Endothelial cell of umbilical vein (primary cell): Measurements from ENCODE around the gene KIAA1217. TPM values are rescaled to one million over a fixed set of nuclear protein-coding genes. Genes with fewer than 3 reads are reported as not detected.

ENCODE experiments used
- BruUV-seq: library from RNA; stranded (reverse); fragments of 400-500 nt; replicated peaks from 2 replicates; lab custom pipeline; 2021; lab: Mats Ljungman, UMichigan
- CTCF ChIA-PET: fragments of 300-600, 350-600 bp; sonication (Branson Sonifier 250); formaldehyde crosslinking; loops from one replicate; lab custom pipeline; 2021; ENCODE audit warnings: antibody characterized with exemption, inconsistent platforms; lab: Charles Lee
- POLR2A ChIA-PET: fragments of 300-600, 350-600 bp; sonication (Branson Sonifier 250); formaldehyde crosslinking; loops from one replicate; lab custom pipeline; 2021; ENCODE audit warnings: antibody characterized with exemption, inconsistent platforms; lab: Charles Lee
- DNase-seq: peaks from one replicate; pipeline ENCODE4 v3.0.0-alpha.2; 2011; ENCODE audit warnings: low read depth, low spot score
- FAIRE-seq: peaks from 2 replicates; lab custom pipeline; 2011; peaks lifted over from hg19 to GRCh38; lab: Jason Lieb, UNC
- H2AFZ ChIP-seq: 2 replicates; pipeline ENCODE4 v1.6.0; 2012; ENCODE audit warnings: low read depth, low read length, control low read depth, inconsistent platforms
- H3K27ac ChIP-seq: 2 replicates; pipeline ENCODE4 v1.5.1; 2011; ENCODE audit warnings: low read depth, mild to moderate bottlenecking, control low read depth, low read length, moderate library complexity; ENCODE audit not compliant: insufficient read depth
- H3K27me3 ChIP-seq, 2 experiments: 2 replicates each; pipeline versions ENCODE4 v1.6.0 to v1.6.1; 2011; ENCODE audit warnings: low read length in 2 of 2, mixed read lengths in 1 of 2; ENCODE audit not compliant: control insufficient read depth in 2 of 2, insufficient read depth in 2 of 2
- H3K36me3 ChIP-seq, 2 experiments: 2 replicates in 1 of 2; 3 replicates in 1 of 2; pipeline ENCODE4 v1.5.1; 2011; ENCODE audit warnings: low read length in 2 of 2, mild to moderate bottlenecking in 1 of 2, moderate library complexity in 1 of 2; ENCODE audit not compliant: control insufficient read depth in 2 of 2, insufficient read depth in 2 of 2; ENCODE audit errors: extremely low read depth in 1 of 2
- H3K4me1 ChIP-seq: 3 replicates; pipeline ENCODE4 v1.5.1; 2011; ENCODE audit warnings: mild to moderate bottlenecking, low read length; ENCODE audit not compliant: control insufficient read depth, insufficient read depth; ENCODE audit errors: extremely low read depth
- H3K4me2 ChIP-seq: 2 replicates; pipeline ENCODE4 v1.6.1; 2011; ENCODE audit warnings: low read length, control low read depth, mixed read lengths; ENCODE audit not compliant: insufficient read depth
- H3K4me3 ChIP-seq, 3 experiments: fragments of 200-600 bp in 1 of 3; sonication (generic), shearing (Covaris generic) in 1 of 3; replicated peaks in 1 of 3; 2 replicates each; pipeline ENCODE4 v1.5.1; 2011 to 2016; ENCODE audit warnings: control low read depth in 3 of 3, low read length in 3 of 3, mild to moderate bottlenecking in 2 of 3, inconsistent platforms in 1 of 3, low read depth in 1 of 3, moderate library complexity in 1 of 3; ENCODE audit not compliant: insufficient read depth in 1 of 3
- H3K79me2 ChIP-seq: 2 replicates; pipeline ENCODE4 v1.6.0; 2012; ENCODE audit warnings: low read length, inconsistent platforms; ENCODE audit not compliant: control insufficient read depth, insufficient read depth
- H3K9ac ChIP-seq: replicated peaks from 2 replicates; pipeline ENCODE3; 2011; ENCODE audit warnings: low read length, control low read depth; ENCODE audit not compliant: insufficient read depth; ENCODE audit errors: extremely low read depth
- H3K9me1 ChIP-seq: replicated peaks from 3 replicates; pipeline ENCODE4 v1.6.0; 2011; ENCODE audit warnings: mild to moderate bottlenecking, low read length; ENCODE audit not compliant: control insufficient read depth, insufficient read depth; ENCODE audit errors: extremely low read depth
- H3K9me3 ChIP-seq: replicated peaks from 2 replicates; pipeline ENCODE4 v1.5.1; 2012; ENCODE audit warnings: low read length, inconsistent platforms; ENCODE audit not compliant: control insufficient read depth, insufficient read depth
- H4K20me1 ChIP-seq: replicated peaks from 2 replicates; pipeline ENCODE3; 2011; ENCODE audit warnings: mild to moderate bottlenecking, low read length; ENCODE audit not compliant: control insufficient read depth, insufficient read depth; ENCODE audit errors: extremely low read depth
- EZH2 ChIP-seq: IDR thresholded peaks from 2 replicates; pipeline ENCODE4 v1.6.1; 2012; ENCODE audit warnings: borderline replicate concordance, low read depth, mild to moderate bottlenecking, moderate library complexity, low read length, inconsistent platforms; ENCODE audit not compliant: severe bottlenecking
- FOS ChIP-seq: IDR thresholded peaks from 2 replicates; pipeline ENCODE4 v1.6.1; 2011; ENCODE audit warnings: mild to moderate bottlenecking, low read length, moderate library complexity, borderline replicate concordance; ENCODE audit not compliant: insufficient read depth
- GATA2 ChIP-seq: IDR thresholded peaks from 2 replicates; pipeline ENCODE4 v1.7.0; 2011; ENCODE audit warnings: low read depth, mild to moderate bottlenecking, moderate library complexity, mixed read lengths, low read length; ENCODE audit not compliant: insufficient read length, insufficient read depth
- JUN ChIP-seq: IDR thresholded peaks from 2 replicates; pipeline ENCODE4 v1.6.1; 2011; ENCODE audit warnings: borderline replicate concordance, low read depth; ENCODE audit not compliant: insufficient read length, insufficient read depth
- MYC ChIP-seq: IDR thresholded peaks from one replicate; pipeline ENCODE4 v1.6.1; 2011; ENCODE audit warnings: mild to moderate bottlenecking, low read depth, low read length
- POLR2A ChIP-seq: IDR thresholded peaks from 2 replicates; pipeline ENCODE4 v1.6.1; 2012; ENCODE audit warnings: low read depth, mild to moderate bottlenecking, control low read depth, low read length
- POLR2AphosphoS5 ChIP-seq: IDR thresholded peaks from 2 replicates; pipeline ENCODE4 v1.6.1; 2012; ENCODE audit warnings: low read depth, mild to moderate bottlenecking, control low read depth, low read length, moderate library complexity; ENCODE audit not compliant: insufficient read depth
- dilution Hi-C: fragments of 300-500 bp; cut with MboI; formaldehyde crosslinking; loops from one replicate; pipeline ENCODE4 v1.15.0; 2019; ENCODE audit warnings: low sequenced_read_pairs; ENCODE audit not compliant: extremely low pct_ligation_motif_present
- intact Hi-C: fragments of 100-400 bp; cut with micrococcal nuclease; formaldehyde crosslinking; loops from one replicate; pipeline ENCODE4 v1.10.0; 2022
- polyA plus RNA-seq, 4 experiments: library from polyadenylated mRNA; depleted of rRNA in 3 of 4; stranded (reverse) in 3 of 4; unstranded in 1 of 4; fragments of >200 nt; gene quantifications; 2 replicates each; pipeline versions ENCODE4 v1.2.1 to v1.2.3, GENCODE V29; 2011 to 2012; ENCODE audit warnings: missing spikeins in 1 of 4
- total RNA-seq: library from RNA; stranded (reverse); gene quantifications from 2 replicates; pipeline ENCODE4 v1.2.3, GENCODE V29; 2021
- TF ChIP-seq, protein P1 (sequence below), 2 donors: IDR thresholded peaks; 1 replicate in 1 of 2; 2 replicates in 1 of 2; pipeline ENCODE4 v1.5.1; 2011; ENCODE audit warnings: low read length in 2 of 2, mild to moderate bottlenecking in 2 of 2, moderate library complexity in 2 of 2, control low read depth in 1 of 2, inconsistent platforms in 1 of 2, low read depth in 1 of 2; ENCODE audit not compliant: insufficient read depth in 1 of 2; ENCODE audit errors: extremely low read depth in 1 of 2
- TF ChIP-seq, protein P2 (sequence below): IDR thresholded peaks from 2 replicates; pipeline ENCODE4 v1.6.1; 2011; ENCODE audit not compliant: insufficient read depth, insufficient read length

KIAA1217 gene
- total and polyA plus RNA-seq, 2 donors (not counting 3 experiments of a cell fraction or from before 2014, with no cell fraction given), result 0.83 to 10.3 TPM

DNA sequence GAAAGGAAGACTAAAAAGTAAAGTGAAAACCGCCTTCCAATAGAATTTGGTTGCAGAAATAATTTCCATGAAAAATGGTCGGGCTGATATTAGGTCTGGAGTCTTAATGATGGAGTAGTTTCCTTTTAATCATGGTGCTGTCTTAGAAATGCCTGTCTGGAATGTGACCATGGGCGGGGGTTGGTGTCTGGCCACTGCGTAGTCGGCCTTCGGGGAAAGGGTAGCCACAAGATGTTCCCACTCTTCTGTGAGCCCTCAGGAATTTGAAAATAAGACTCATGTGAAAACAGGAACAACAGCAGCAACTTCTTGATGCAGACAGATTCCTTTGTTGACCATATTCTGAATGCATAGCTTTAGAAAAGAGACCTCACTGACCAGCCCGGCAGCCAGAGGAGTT is 176.8 kb downstream of the KIAA1217 start:
- dilution Hi-C loops, result no loop called here
- Histone ChIP-seq H3K9ac (no peak overlapping the region), H3K4me3 (no peak overlapping the region), H3K27me3 (no peaks in the 10 kb centered on the region), H4K20me1 (no peaks in the 10 kb centered on the region), H3K4me2 (no peak overlapping the region), H3K79me2 (no peaks in the 10 kb centered on the region), H3K4me1 (no peaks in the 10 kb centered on the region), H3K36me3 (no peaks in the 10 kb centered on the region), H3K27ac (no peak overlapping the region), H3K9me1 (no peaks in the 10 kb centered on the region), H3K9me3 (no peaks in the 10 kb centered on the region), H2AFZ (no peak overlapping the region)
- no peak for DNase-seq
- TF ChIP-seq POLR2AphosphoS5, result no peak
- TF ChIP-seq, protein P1, sequence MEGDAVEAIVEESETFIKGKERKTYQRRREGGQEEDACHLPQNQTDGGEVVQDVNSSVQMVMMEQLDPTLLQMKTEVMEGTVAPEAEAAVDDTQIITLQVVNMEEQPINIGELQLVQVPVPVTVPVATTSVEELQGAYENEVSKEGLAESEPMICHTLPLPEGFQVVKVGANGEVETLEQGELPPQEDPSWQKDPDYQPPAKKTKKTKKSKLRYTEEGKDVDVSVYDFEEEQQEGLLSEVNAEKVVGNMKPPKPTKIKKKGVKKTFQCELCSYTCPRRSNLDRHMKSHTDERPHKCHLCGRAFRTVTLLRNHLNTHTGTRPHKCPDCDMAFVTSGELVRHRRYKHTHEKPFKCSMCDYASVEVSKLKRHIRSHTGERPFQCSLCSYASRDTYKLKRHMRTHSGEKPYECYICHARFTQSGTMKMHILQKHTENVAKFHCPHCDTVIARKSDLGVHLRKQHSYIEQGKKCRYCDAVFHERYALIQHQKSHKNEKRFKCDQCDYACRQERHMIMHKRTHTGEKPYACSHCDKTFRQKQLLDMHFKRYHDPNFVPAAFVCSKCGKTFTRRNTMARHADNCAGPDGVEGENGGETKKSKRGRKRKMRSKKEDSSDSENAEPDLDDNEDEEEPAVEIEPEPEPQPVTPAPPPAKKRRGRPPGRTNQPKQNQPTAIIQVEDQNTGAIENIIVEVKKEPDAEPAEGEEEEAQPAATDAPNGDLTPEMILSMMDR (IDR thresholded peaks at IDR 0.05; ENCODE audit: extremely low read depth in 1 of 2, insufficient read depth in 1 of 2, low read depth in 1 of 2, low read length in 2 of 2), result no peak
- no peak for TF ChIP-seq FOS
- no peak for TF ChIP-seq EZH2
- no peak for TF ChIP-seq GATA2
- TF ChIP-seq MYC, result no peak
- TF ChIP-seq, protein P2, sequence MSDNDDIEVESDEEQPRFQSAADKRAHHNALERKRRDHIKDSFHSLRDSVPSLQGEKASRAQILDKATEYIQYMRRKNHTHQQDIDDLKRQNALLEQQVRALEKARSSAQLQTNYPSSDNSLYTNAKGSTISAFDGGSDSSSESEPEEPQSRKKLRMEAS, result no peak
- no peak for TF ChIP-seq POLR2A
- no peak for TF ChIP-seq JUN
- ChIA-PET CTCF (no interaction called here), POLR2A (no interaction called here)
- no TSS peak for BruUV-seq
- intact Hi-C loops, result no loop called here
- no peak for FAIRE-seq
